NT2/D1 (cell line): ENCODE results near the gene SNX9.

ENCODE experiments used
- DNase-seq: peaks from one replicate; pipeline ENCODE4 v3.0.0-alpha.2; 2011; ENCODE audit warnings: low read depth, low spot score
- H3K27me3 ChIP-seq: 2 replicates; pipeline ENCODE4 v1.6.0; 2011; ENCODE audit warnings: mild to moderate bottlenecking; ENCODE audit not compliant: insufficient read length, insufficient read depth
- H3K36me3 ChIP-seq: 2 replicates; pipeline ENCODE4 v1.6.1; 2011; ENCODE audit warnings: mild to moderate bottlenecking, low read length, mixed read lengths; ENCODE audit not compliant: insufficient read depth, insufficient read length
- H3K4me1 ChIP-seq: 2 replicates; pipeline ENCODE4 v1.5.1; 2011; ENCODE audit not compliant: insufficient read depth, insufficient read length
- H3K4me3 ChIP-seq: 2 replicates; pipeline ENCODE4 v1.5.1; 2011; ENCODE audit warnings: low read depth; ENCODE audit not compliant: insufficient read length
- H3K9ac ChIP-seq: 2 replicates; pipeline ENCODE4 v1.6.0; 2011; ENCODE audit warnings: low read depth; ENCODE audit not compliant: insufficient read length
- H3K9me3 ChIP-seq: 2 replicates; pipeline ENCODE4 v1.5.1; 2011; ENCODE audit warnings: mild to moderate bottlenecking, low read length; ENCODE audit not compliant: insufficient read depth
- SUZ12 ChIP-seq: IDR thresholded peaks from 2 replicates; pipeline ENCODE4 v1.6.1; 2011; ENCODE audit not compliant: insufficient read length, insufficient read depth; ENCODE audit errors: extremely low read depth
- YY1 ChIP-seq: IDR thresholded peaks from 2 replicates; pipeline ENCODE4 v1.6.1; 2011; ENCODE audit not compliant: insufficient read length, insufficient read depth
- ZNF274 ChIP-seq: IDR thresholded peaks from 2 replicates; pipeline ENCODE4 v1.6.1; 2011; ENCODE audit warnings: mild to moderate bottlenecking, low read depth, low read length

Gene SNX9

DNA sequence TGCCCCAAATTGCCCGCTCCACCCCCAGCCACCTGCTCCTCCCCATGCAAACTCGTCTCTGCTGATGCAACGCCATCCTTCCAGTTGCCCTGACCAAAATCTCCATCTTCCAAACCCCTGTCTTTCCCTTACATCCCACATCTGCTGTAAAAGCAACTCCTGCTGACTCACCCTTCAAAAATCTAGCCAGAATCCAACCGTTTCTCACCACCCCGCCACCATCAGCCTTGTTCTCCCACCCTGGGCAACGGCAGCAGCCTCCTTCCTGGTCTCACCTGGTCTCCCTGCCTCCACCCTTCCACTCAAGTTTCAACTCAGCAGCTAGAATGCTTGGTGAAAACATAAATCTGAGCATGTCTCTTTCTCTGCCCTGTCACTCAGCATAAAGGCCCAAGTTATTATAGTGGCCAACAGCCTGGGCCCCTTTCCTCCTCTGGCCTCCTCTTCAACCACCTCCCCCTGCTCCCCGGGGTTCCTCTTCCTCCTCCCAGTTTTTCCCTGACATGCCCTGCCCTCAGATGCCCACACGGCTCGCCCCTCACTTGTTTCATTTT is 151.4 kb downstream of the SNX9 start:
- no peak overlapping the region for H3K9ac ChIP-seq
- no peak for DNase-seq
- no peaks in the 10 kb centered on the region for H3K9me3 ChIP-seq
- no peak overlapping the region for H3K4me3 ChIP-seq
- H3K27me3 ChIP-seq: peaks cover 9% of the 10 kb centered on the region
- H3K4me1 ChIP-seq: no peaks in the 10 kb centered on the region
- TF ChIP-seq YY1: no peak
- no peaks in the 10 kb centered on the region for H3K36me3 ChIP-seq

DNA sequence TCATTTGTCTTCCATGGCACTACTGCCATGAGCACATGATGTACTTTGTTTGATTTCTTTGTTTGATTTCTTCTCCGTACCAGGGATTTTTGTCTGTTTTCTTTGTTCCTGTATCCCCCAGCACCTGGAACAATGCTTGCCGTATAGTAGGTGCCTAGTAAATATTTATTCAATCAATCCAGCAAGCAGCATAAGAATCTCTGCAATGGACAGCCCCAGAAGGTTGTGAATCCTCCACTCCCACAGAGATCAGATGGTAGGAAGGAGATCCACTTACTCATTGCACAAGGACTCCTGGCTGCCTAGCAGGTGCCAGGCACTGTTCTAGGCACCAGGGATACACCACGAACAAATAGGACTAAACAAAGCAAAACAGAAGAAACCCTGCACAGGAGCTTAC is 151.9 kb downstream of the SNX9 start:
- no peak for DNase-seq
- Histone ChIP-seq H3K4me1 (peaks cover 2% of the 10 kb centered on the region), H3K36me3 (no peaks in the 10 kb centered on the region), H3K9me3 (no peaks in the 10 kb centered on the region), H3K27me3 (peaks cover 9% of the 10 kb centered on the region), H3K4me3 (no peak overlapping the region), H3K9ac (no peak overlapping the region)
- no peak for TF ChIP-seq SUZ12
- TF ChIP-seq YY1: no peak
- TF ChIP-seq ZNF274: no peak

DNA sequence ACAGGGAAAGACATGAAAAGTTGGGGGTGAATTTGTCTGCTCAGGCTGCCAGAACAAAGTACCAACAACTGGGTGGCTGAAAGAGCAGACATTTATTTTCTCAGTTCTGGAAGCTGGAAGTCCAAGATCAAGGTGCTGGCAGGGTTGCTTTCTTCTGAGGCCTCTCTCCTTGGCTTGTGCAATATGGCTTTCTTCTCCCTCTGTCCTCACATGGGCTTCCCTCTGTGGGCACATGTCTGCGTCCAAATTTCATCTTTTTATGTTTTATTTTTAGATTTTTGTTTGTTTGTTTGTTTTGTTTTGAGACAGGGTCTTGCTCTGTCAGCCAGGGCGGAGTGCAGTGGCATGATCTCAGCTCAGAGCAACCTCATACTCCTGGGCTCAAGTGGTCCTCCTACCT is 152.4 kb downstream of the SNX9 start:
- Histone ChIP-seq H3K27me3 (peaks cover 14% of the 10 kb centered on the region), H3K4me1 (peaks cover 2% of the 10 kb centered on the region), H3K4me3 (no peak overlapping the region), H3K36me3 (no peaks in the 10 kb centered on the region), H3K9ac (no peak overlapping the region), H3K9me3 (no peaks in the 10 kb centered on the region)
- no peak for DNase-seq
- TF ChIP-seq SUZ12 (no peak), ZNF274 (no peak), YY1 (no peak)

DNA sequence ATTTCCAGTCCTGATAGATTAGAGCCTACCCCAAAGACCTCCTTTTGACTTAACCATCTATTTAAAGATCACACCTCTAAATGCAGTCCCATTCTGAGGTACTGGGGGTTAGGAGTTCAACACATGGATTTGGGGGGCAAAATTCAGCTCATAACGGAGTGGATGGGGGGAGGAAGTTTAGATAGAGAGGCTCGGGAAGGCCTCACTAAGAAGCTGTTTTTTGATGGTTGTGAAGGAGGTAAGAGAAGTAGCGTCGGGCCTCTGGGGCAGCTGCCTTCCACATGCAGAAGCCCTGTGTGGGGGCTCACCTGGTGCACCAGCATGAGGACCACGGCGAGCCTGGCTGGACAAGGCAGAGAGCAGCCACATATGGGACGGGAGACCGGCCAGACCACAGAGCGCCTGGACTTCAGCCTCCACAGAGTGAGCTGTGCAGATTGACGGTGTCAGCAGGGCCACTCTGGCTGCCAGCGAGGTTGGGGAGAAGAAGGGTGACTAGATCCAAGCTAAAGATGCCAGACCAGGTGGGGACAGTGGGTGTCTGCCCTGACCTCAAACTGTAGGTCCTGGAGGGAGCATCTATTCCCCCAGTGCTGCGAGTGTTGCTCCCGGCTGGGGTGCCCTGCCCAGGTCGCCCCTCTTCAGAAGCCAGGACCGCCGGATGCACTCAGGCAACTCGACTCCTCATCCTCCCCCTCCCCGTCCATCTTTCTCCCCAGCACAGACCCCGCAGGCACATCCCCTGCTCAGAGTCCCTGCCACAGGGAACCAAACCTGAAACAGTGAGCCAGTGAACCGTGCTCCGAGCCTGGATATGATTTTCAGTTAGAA is 153.5 kb downstream of the SNX9 start:
- Histone ChIP-seq H3K27me3 (peaks cover 22% of the 10 kb centered on the region), H3K9me3 (no peaks in the 10 kb centered on the region), H3K9ac (no peak overlapping the region), H3K36me3 (no peaks in the 10 kb centered on the region), H3K4me1 (peaks cover 3% of the 10 kb centered on the region), H3K4me3 (no peak overlapping the region)
- TF ChIP-seq YY1: no peak
- TF ChIP-seq SUZ12: no peak
- TF ChIP-seq ZNF274: no peak
- no peak for DNase-seq

DNA sequence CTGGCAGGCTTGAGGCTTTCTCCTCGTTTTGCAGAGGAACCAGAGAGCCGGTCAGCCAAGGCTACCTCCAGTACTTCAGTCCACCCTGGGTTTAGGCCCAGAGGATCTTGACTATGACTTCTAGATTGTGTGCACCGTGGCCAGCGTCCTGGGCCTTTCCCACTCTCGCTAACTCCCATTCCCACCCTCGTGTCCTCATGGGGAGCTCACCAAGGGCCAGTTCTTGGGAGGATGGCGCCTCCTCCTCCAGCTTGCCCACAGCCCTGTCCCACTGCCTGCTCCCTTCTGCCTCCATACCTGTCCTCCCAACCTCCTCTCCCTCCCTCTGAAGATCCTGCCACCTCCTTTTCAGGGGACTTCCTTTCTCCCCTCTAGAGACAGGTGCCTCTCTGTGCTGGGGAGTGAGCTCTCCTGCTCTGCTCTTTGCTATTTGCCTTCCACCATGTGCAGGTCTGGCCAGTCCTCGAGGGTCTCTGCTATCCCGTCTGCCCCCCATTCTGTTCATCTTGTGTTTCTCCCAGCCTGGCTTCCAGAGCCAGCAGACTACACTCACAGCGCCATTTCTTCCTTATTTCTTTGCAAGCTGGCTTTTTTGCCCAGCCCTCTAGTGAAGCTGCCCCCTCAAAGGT is 154.2 kb downstream of the SNX9 start:
- DNase-seq: no peak

DNA sequence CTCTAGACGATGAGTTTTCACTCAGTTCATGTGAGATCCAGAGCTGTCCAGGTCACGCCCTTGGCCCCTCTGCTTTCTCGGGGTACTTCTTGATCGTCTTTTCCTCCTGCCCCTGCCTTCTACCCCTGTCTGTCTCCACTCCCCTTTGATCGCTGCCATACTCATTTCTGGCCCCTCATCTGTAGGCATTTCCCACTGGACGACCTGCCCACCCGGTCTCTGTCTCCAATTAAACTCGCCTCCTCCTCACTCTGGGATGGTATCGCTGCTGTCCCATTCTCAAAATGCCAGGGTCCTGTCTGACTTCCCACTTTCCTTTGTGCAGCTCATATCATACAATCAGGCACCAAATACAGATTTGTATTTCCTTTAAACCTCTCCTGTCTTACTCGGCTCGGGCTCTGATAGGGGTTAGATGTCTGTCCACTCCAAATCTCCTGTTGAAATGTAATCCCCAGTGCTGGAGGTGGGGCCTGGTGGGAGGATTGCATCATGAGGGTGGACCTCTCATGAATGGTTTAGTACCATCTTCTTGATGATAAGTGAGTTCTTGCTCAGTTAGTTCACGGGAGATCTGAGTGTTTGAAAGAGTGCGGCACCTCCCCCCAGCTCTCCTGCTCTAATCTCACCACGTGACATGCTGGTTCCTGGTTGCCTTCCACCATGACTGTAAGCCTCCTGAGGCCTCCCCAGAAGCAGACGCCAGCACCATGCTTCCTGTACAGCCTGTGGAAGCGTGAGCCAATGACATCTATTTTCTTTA is 155.2 kb downstream of the SNX9 start:
- TF ChIP-seq YY1 (no peak), ZNF274 (no peak), SUZ12 (no peak)
- Histone ChIP-seq H3K4me3 (no peak overlapping the region), H3K9me3 (no peaks in the 10 kb centered on the region), H3K36me3 (no peaks in the 10 kb centered on the region), H3K4me1 (peaks cover 3% of the 10 kb centered on the region), H3K9ac (no peak overlapping the region), H3K27me3 (peaks cover 27% of the 10 kb centered on the region)
- no peak for DNase-seq

More for the DNA sequence above, 154.2 kb downstream of the SNX9 start:
- Histone ChIP-seq H3K9me3 (no peaks in the 10 kb centered on the region), H3K36me3 (no peaks in the 10 kb centered on the region), H3K4me1 (peaks cover 3% of the 10 kb centered on the region), H3K9ac (no peak overlapping the region), H3K4me3 (no peak overlapping the region), H3K27me3 (peaks cover 22% of the 10 kb centered on the region)
- TF ChIP-seq ZNF274: no peak
- TF ChIP-seq SUZ12: no peak
- TF ChIP-seq YY1: no peak
